ENCODE results near the gene AKT3.
"Not testable (repeated sequence)": the region's sequence is repeated elsewhere in the genome, so short reads cannot be mapped to it uniquely, and the experiment has no call there.

Gene AKT3

GRCh38 chr1:243705585-243705984, 144.5 kb downstream of the AKT3 start:
- DNase-seq (ENCODE audit: low read depth in 2 of 2) = no peak

GRCh38 chr1:243701872-243702271, 148.2 kb downstream of the AKT3 start:
- DNase-seq (ENCODE audit: low read depth in 2 of 2) = no peak

GRCh38 chr1:243693800-243694199, 156.2 kb downstream of the AKT3 start:
- DNase-seq (ENCODE audit: low read depth in 2 of 2) = no peak

GRCh38 chr1:243686159-243686558, 163.9 kb downstream of the AKT3 start:
- no peak for DNase-seq (ENCODE audit: low read depth in 2 of 2)

- DNase-seq (ENCODE audit: low read depth in 2 of 2) = no peak
Observed at GRCh38 chr1:243680860-243681259, 169.2 kb downstream of the AKT3 start.

GRCh38 chr1:243672539-243673074, 177.4 kb downstream of the AKT3 start:
- DNase-seq (ENCODE audit: low read depth in 2 of 2) = no peak

- DNase-seq (ENCODE audit: low read depth in 2 of 2) = no peak
Observed at GRCh38 chr1:243667591-243667990, 182.5 kb downstream of the AKT3 start.

- DNase-seq (ENCODE audit: low read depth in 2 of 2) = no peak
Observed at GRCh38 chr1:243667133-243667532, 182.9 kb downstream of the AKT3 start.

GRCh38 chr1:243663651-243664050, 186.4 kb downstream of the AKT3 start:
- no peak for DNase-seq (ENCODE audit: low read depth in 2 of 2)

- DNase-seq (ENCODE audit: low read depth in 2 of 2) = not testable (repeated sequence)
Observed at GRCh38 chr1:243662169-243662568, 187.9 kb downstream of the AKT3 start.

- DNase-seq (ENCODE audit: low read depth in 2 of 2) = no peak
Observed at GRCh38 chr1:243658594-243659105, 191.4 kb downstream of the AKT3 start.

- no peak for DNase-seq (ENCODE audit: low read depth in 2 of 2)
Observed at GRCh38 chr1:243657793-243658192, 192.2 kb downstream of the AKT3 start.

- DNase-seq (ENCODE audit: low read depth in 2 of 2) = not testable (repeated sequence)
Observed at GRCh38 chr1:243649530-243649929, 200.5 kb downstream of the AKT3 start.

- DNase-seq (ENCODE audit: low read depth in 2 of 2) = no peak
Observed at GRCh38 chr1:243646841-243647240, 203.2 kb downstream of the AKT3 start.

GRCh38 chr1:243645281-243645680, 204.8 kb downstream of the AKT3 start:
- DNase-seq (ENCODE audit: low read depth in 2 of 2) = no peak

GRCh38 chr1:243642936-243643335, 207.1 kb downstream of the AKT3 start:
- no peak for DNase-seq (ENCODE audit: low read depth in 2 of 2)

- no peak for DNase-seq (ENCODE audit: low read depth in 2 of 2)
Observed at GRCh38 chr1:243639027-243639658, 210.9 kb downstream of the AKT3 start.

- no peak for DNase-seq (ENCODE audit: low read depth in 2 of 2)
Observed at GRCh38 chr1:243638186-243638585, 211.9 kb downstream of the AKT3 start.

- no peak for DNase-seq (ENCODE audit: low read depth in 2 of 2)
Observed at GRCh38 chr1:243628476-243628907, 221.6 kb downstream of the AKT3 start.

- no peak for DNase-seq (ENCODE audit: low read depth in 2 of 2)
Observed at GRCh38 chr1:243623841-243624240, 226.2 kb downstream of the AKT3 start.

- DNase-seq (ENCODE audit: low read depth in 2 of 2) = no peak
Observed at GRCh38 chr1:243621973-243622372, 228.1 kb downstream of the AKT3 start.

- DNase-seq (ENCODE audit: low read depth in 2 of 2) = no peak
Observed at GRCh38 chr1:243620096-243620495, 229.9 kb downstream of the AKT3 start.

- no peak for DNase-seq (ENCODE audit: low read depth in 2 of 2)
Observed at GRCh38 chr1:243609698-243610097, 240.3 kb downstream of the AKT3 start.

GRCh38 chr1:243605604-243606003, 244.4 kb downstream of the AKT3 start:
- no peak for DNase-seq (ENCODE audit: low read depth in 2 of 2)
